ENCODE data around the gene EMX1.

Gene EMX1

DNA sequence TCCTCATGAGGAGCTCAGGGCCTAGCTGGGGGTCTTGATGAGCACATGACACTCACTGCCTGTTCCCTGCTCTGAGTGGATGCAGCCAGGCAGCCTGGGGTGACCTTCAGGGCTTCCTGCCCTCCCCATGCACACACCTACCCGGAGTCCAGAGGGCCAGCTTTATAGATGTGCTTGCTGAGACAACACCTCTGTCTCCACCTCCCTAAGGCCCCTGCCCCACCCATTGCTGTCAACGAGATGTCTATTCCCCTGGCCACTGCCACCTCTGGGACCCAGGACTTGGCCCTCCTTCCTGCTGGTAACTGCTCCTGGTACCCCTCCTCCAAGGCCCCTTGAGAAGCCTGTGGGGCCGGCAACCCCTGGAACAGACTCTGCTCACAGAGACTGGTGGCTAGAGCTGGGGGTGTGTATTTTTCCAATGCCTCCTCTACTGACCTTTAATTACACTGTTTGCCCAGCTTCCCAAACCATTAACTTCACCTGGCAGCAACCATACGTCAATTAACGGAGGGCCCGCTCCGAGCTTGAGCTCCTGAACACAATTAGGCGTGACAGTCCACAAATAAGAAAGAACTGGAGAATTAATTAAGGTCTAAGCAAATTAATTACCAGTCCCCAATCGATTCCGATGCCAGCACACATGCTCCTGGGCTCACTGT lies 66.3 kb downstream of the EMX1 start:
- DNase-seq: no peak

DNA sequence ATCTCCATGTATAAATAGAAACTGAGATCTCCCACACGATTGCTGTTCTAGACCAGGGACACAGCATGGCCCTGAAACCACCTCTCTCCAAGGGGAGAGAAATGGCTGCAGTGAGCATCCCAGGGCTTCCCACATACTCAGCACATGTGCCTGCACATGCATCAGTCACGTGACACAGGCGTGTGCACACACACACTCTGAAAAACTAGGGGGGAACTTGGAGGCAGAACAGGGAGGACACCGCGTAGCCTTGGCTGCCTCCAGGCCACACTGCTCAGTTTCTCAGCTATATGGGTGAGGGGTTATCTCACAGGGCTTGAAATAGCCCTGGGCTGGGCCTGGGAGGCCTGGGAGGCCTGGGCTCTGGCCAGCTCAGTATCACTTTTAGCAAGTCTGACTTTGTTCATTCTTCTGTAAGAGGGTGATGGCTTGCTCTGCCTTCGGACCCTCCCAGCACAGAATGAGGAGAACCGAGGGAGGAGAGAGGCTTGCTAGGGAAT lies 66.9 kb downstream of the EMX1 start:
- DNase-seq: no peak
